Fibroblast of lung (primary cell): ENCODE data around the gene ERICH6B. TPM values are rescaled to one million over a fixed set of nuclear protein-coding genes. Genes with fewer than 3 reads are reported as not detected.
A peak's percentile ranks its signal among the peaks of the same experiment; 100 is the strongest.

ENCODE experiments used
- DNase-seq, 2 donors: peaks; one replicate each; pipeline versions ENCODE4 v3.0.0 to v3.0.0-alpha.2; 2010; ENCODE audit warnings: low read depth in 2 of 2
- H2AFZ ChIP-seq: 2 replicates; pipeline ENCODE4 v1.5.1; 2012; ENCODE audit warnings: low read length, control low read depth, inconsistent platforms
- H3K27ac ChIP-seq: 2 replicates; pipeline ENCODE4 v1.5.1; 2011; ENCODE audit warnings: low read length, control low read depth; ENCODE audit not compliant: insufficient read depth
- H3K27me3 ChIP-seq: 2 replicates; pipeline ENCODE4 v1.5.1; 2011; ENCODE audit warnings: mild to moderate bottlenecking, low read length; ENCODE audit not compliant: control insufficient read depth, insufficient read depth
- H3K36me3 ChIP-seq: 2 replicates; pipeline ENCODE4 v1.5.1; 2011; ENCODE audit warnings: low read length; ENCODE audit not compliant: control insufficient read depth, insufficient read depth
- H3K4me1 ChIP-seq: 2 replicates; pipeline ENCODE4 v1.5.1; 2011; ENCODE audit warnings: low read length; ENCODE audit not compliant: control insufficient read depth, insufficient read depth; ENCODE audit errors: extremely low read depth
- H3K4me2 ChIP-seq: 2 replicates; pipeline ENCODE4 v1.5.1; 2011; ENCODE audit warnings: low read length, control low read depth; ENCODE audit not compliant: insufficient read depth; ENCODE audit errors: extremely low read depth
- H3K4me3 ChIP-seq, 4 experiments: fragments of 200-600 bp in 1 of 4; sonication (generic) in 1 of 4; replicated peaks in 1 of 4; 2 replicates each; pipeline ENCODE4 v1.5.1; 2011 to 2016; ENCODE audit warnings: low read length in 4 of 4, low read depth in 3 of 4, mild to moderate bottlenecking in 3 of 4, control low read depth in 2 of 4, inconsistent platforms in 1 of 4, mixed read lengths in 1 of 4; ENCODE audit not compliant: insufficient read depth in 1 of 4; ENCODE audit errors: control extremely low read depth in 1 of 4
- H3K79me2 ChIP-seq: 2 replicates; pipeline ENCODE4 v1.5.1; 2012; ENCODE audit warnings: mild to moderate bottlenecking, low read length, inconsistent platforms; ENCODE audit not compliant: control insufficient read depth, insufficient read depth
- H3K9ac ChIP-seq: 2 replicates; pipeline ENCODE4 v1.5.1; 2011; ENCODE audit warnings: mild to moderate bottlenecking, low read length, control low read depth; ENCODE audit not compliant: insufficient read depth
- H3K9me3 ChIP-seq: 2 replicates; pipeline ENCODE4 v1.5.1; 2012; ENCODE audit warnings: low read depth, low read length; ENCODE audit not compliant: control insufficient read depth, insufficient read depth
- H4K20me1 ChIP-seq: 2 replicates; pipeline ENCODE4 v1.5.1; 2011; ENCODE audit warnings: low read length; ENCODE audit not compliant: control insufficient read depth, insufficient read depth; ENCODE audit errors: extremely low read depth
- EZH2 ChIP-seq: IDR thresholded peaks from 2 replicates; pipeline ENCODE4 v1.5.1; 2012; ENCODE audit warnings: low read length, control low read depth, mild to moderate bottlenecking; ENCODE audit errors: missing control alignments
- polyA plus RNA-seq, 2 donors: library from polyadenylated mRNA; depleted of rRNA in 1 of 2; stranded (reverse) in 1 of 2; unstranded in 1 of 2; fragments of >200 nt; gene quantifications; 2 replicates each; pipeline ENCODE4 v1.2.1, GENCODE V29; 2011 to 2012; ENCODE audit warnings: missing spikeins in 1 of 2
- total RNA-seq: library from RNA; depleted of rRNA; stranded (reverse); fragments of >200 nt; gene quantifications from 2 replicates; pipeline ENCODE4 v1.2.1, GENCODE V29; 2014
- TF ChIP-seq, protein P1 (sequence below), 2 donors: IDR thresholded peaks in 1 of 2; conservative IDR thresholded peaks in 1 of 2; 1 replicate in 1 of 2; 2 replicates in 1 of 2; pipeline ENCODE4 v1.5.1; 2011 to 2012; ENCODE audit warnings: low read length in 2 of 2, control low read depth in 1 of 2, inconsistent platforms in 1 of 2, low read depth in 1 of 2, mild to moderate bottlenecking in 1 of 2

Gene ERICH6B
- total and polyA plus RNA-seq, 2 donors (not counting 1 experiment from before 2014, with no cell fraction given) = not detected

DNA sequence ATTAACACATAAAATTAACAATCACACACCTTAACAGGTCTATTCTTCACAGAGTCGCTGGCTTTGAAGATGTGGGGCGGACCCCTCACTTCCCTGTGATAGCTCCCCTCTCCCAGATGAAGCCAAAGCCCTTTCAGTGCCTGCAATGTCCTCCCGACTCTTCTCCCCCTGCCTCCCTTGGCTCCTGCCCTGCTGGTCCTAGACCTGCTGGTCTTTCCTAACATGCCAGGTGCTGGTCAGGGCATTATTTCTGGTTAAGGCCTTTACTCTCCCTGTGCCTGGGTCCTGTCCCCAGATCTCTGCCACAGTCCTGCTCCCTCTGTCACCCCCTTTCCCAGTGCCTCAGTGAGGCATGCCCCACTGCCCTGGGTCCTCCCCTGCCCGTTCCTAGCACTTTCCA lies 12.2 kb downstream of the ERICH6B start:
- H3K9ac ChIP-seq = no peak overlapping the region
- no peak overlapping the region for H3K27ac ChIP-seq
- peaks cover 3% of the 10 kb centered on the region for H3K27me3 ChIP-seq
- H2AFZ ChIP-seq = no peak overlapping the region
- no peak overlapping the region for H3K4me3 ChIP-seq
- H3K79me2 ChIP-seq = no peaks in the 10 kb centered on the region
- no peak for DNase-seq
- H3K36me3 ChIP-seq = no peaks in the 10 kb centered on the region
- no peak overlapping the region for H3K4me2 ChIP-seq
- H4K20me1 ChIP-seq = no peaks in the 10 kb centered on the region
- H3K4me1 ChIP-seq = no peaks in the 10 kb centered on the region
- H3K9me3 ChIP-seq = no peaks in the 10 kb centered on the region
- no peak for TF ChIP-seq EZH2
- TF ChIP-seq, protein P1, sequence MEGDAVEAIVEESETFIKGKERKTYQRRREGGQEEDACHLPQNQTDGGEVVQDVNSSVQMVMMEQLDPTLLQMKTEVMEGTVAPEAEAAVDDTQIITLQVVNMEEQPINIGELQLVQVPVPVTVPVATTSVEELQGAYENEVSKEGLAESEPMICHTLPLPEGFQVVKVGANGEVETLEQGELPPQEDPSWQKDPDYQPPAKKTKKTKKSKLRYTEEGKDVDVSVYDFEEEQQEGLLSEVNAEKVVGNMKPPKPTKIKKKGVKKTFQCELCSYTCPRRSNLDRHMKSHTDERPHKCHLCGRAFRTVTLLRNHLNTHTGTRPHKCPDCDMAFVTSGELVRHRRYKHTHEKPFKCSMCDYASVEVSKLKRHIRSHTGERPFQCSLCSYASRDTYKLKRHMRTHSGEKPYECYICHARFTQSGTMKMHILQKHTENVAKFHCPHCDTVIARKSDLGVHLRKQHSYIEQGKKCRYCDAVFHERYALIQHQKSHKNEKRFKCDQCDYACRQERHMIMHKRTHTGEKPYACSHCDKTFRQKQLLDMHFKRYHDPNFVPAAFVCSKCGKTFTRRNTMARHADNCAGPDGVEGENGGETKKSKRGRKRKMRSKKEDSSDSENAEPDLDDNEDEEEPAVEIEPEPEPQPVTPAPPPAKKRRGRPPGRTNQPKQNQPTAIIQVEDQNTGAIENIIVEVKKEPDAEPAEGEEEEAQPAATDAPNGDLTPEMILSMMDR (conservative IDR thresholded peaks at IDR 0.05 in 1 of 2, IDR thresholded peaks at IDR 0.05 in 1 of 2; ENCODE audit: low read depth in 1 of 2, low read length in 2 of 2) = no peak

DNA sequence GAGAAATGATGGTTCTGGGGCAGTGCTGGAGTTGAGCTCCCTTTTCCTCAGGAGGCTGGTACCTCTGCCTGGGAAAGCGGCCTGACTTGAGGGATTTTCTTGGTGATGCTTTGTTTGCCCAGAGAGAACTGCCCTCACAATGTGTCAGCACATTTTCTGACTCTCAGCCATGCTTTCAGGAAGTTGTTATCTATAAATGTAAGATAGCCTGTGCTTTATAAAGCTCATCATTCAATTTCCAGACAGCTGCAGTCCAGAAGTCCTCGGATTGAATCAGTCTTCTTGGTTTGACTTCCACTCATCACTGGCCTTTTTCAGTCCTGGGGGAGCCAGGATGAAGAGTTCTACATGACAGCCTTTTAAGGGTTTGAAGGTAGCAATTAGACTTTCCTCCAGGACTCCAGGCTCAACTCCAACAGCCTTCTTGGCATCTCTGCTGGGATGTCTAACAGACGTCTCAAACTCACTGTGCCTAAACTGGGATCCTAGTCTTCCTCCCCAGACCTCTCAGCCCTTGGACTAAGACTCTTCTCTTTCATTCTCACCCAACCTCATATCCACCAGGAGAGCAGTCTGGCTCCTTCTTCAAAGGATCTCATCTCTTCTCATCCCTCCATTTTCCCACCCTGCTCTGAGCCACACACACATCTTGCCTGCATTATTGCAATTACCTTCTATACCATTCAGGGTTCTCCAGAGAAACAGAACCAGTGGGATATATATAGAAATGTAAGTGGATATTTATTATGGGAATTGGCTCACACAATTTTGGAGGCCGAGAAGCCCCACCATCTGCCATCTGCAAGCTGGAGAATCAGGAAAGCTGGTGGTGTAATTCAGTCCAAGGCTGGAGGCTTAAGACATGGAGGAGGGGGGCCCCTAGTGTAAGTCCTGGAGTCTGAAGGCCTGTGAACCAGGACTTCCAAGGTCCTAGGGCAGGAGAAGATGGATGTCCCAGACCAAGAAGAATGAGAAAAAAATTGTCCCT lies 13.1 kb downstream of the ERICH6B start:
- Histone ChIP-seq H3K27me3 (peaks cover 3% of the 10 kb centered on the region), H4K20me1 (no peaks in the 10 kb centered on the region), H3K4me3 (no peak overlapping the region), H3K79me2 (no peaks in the 10 kb centered on the region), H3K9ac (no peak overlapping the region), H2AFZ (no peak overlapping the region), H3K36me3 (no peaks in the 10 kb centered on the region), H3K4me1 (no peaks in the 10 kb centered on the region), H3K27ac (no peak overlapping the region), H3K4me2 (no peak overlapping the region), H3K9me3 (no peaks in the 10 kb centered on the region)
- TF ChIP-seq, protein P1 (conservative IDR thresholded peaks at IDR 0.05 in 1 of 2, IDR thresholded peaks at IDR 0.05 in 1 of 2; ENCODE audit: low read depth in 1 of 2, low read length in 2 of 2) = no peak
- no peak for TF ChIP-seq EZH2
- peak in 1 of 2 donors; percentile 12 for DNase-seq

DNA sequence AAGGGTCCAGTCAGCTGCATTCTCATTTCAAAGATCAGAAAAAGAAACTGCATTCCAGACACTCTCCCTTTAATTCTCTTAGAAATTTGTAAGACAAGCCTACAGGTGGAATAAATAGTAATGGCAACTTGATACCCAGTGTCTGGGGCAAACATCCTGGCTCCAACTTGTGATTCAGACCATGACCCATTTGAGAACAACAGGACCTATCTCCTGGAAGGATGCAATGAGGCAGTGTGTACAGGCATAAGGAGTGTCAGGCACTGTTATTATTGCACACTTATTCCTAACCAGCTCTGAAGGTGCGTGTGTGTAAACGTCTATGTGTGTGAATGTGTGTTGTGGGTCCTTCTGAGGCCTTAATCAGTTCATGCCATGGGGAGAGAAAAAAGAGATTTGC lies 13.9 kb downstream of the ERICH6B start:
- Histone ChIP-seq H3K36me3 (no peaks in the 10 kb centered on the region), H3K27ac (no peak overlapping the region), H3K27me3 (peaks cover 3% of the 10 kb centered on the region), H4K20me1 (no peaks in the 10 kb centered on the region), H3K79me2 (no peaks in the 10 kb centered on the region), H3K4me3 (no peak overlapping the region), H3K4me1 (no peaks in the 10 kb centered on the region), H3K9me3 (no peaks in the 10 kb centered on the region), H3K9ac (no peak overlapping the region), H2AFZ (no peak overlapping the region), H3K4me2 (no peak overlapping the region)
- TF ChIP-seq, protein P1 (conservative IDR thresholded peaks at IDR 0.05 in 1 of 2, IDR thresholded peaks at IDR 0.05 in 1 of 2; ENCODE audit: low read depth in 1 of 2, low read length in 2 of 2) = no peak
- TF ChIP-seq EZH2 = no peak
- DNase-seq = no peak
